Mesenchymal stem cell (in vitro differentiated cells and primary cell): ENCODE results near the gene TXNL4B.

Source experiments
- DNase-seq: peaks from one replicate; pipeline ENCODE4 v3.0.0-alpha.2; 2013
- H2AFZ ChIP-seq: one replicate; pipeline ENCODE4 v1.6.1; 2013; ENCODE audit warnings: low read depth, mild to moderate bottlenecking, control low read depth, inconsistent platforms, low read length, moderate library complexity
- H2AK5ac ChIP-seq: 2 replicates; pipeline ENCODE4 v1.6.1; 2013; ENCODE audit warnings: low read length, moderate library complexity, mild to moderate bottlenecking, inconsistent platforms; ENCODE audit not compliant: severe bottlenecking
- H2BK120ac ChIP-seq: one replicate; pipeline ENCODE4 v1.6.1; 2013; ENCODE audit warnings: low read depth, mild to moderate bottlenecking, inconsistent platforms, low read length, moderate library complexity
- H2BK12ac ChIP-seq, 2 experiments: one replicate each; pipeline ENCODE4 v1.6.1; 2013; ENCODE audit warnings: inconsistent platforms in 2 of 2, low read length in 2 of 2, mild to moderate bottlenecking in 2 of 2, moderate library complexity in 2 of 2, control low read depth in 1 of 2
- H2BK15ac ChIP-seq: one replicate; pipeline ENCODE4 v1.6.1; 2013; ENCODE audit warnings: mild to moderate bottlenecking, low read depth, inconsistent platforms; ENCODE audit not compliant: poor library complexity, severe bottlenecking
- H2BK5ac ChIP-seq: 2 replicates; pipeline ENCODE4 v1.6.1; 2013; ENCODE audit warnings: low read depth, mild to moderate bottlenecking, low read length, control low read depth, inconsistent platforms; ENCODE audit not compliant: poor library complexity, severe bottlenecking
- H3K14ac ChIP-seq, 2 experiments: one replicate each; pipeline ENCODE4 v1.6.1; 2013; ENCODE audit warnings: inconsistent platforms in 2 of 2, low read length in 2 of 2, control low read depth in 1 of 2, mild to moderate bottlenecking in 1 of 2, moderate library complexity in 1 of 2
- H3K18ac ChIP-seq, 2 experiments: one replicate each; pipeline ENCODE4 v1.6.1; 2013; ENCODE audit warnings: inconsistent platforms in 2 of 2, low read length in 2 of 2, control low read depth in 1 of 2, low read depth in 1 of 2, mild to moderate bottlenecking in 1 of 2
- H3K23ac ChIP-seq, 2 experiments: one replicate each; pipeline ENCODE4 v1.6.1; 2013; ENCODE audit warnings: inconsistent platforms in 2 of 2, low read length in 2 of 2, mild to moderate bottlenecking in 2 of 2, moderate library complexity in 2 of 2, control low read depth in 1 of 2
- H3K27ac ChIP-seq: 2 replicates; pipeline ENCODE4 v1.5.1; 2013; ENCODE audit warnings: mild to moderate bottlenecking, moderate library complexity, low read length, control low read depth, inconsistent platforms; ENCODE audit not compliant: poor library complexity, severe bottlenecking
- H3K27me3 ChIP-seq, 2 experiments: 2 replicates each; pipeline versions ENCODE4 v1.6.1 to v1.7.0; 2013; ENCODE audit warnings: low read length in 2 of 2, mild to moderate bottlenecking in 2 of 2, moderate library complexity in 2 of 2, control low read depth in 1 of 2, inconsistent platforms in 1 of 2; ENCODE audit not compliant: control insufficient read depth in 1 of 2, insufficient read depth in 1 of 2
- H3K36me3 ChIP-seq, 2 experiments: 2 replicates each; pipeline versions ENCODE4 v1.6.1 to v1.7.0; 2013; ENCODE audit warnings: low read length in 2 of 2, control low read depth in 1 of 2, inconsistent platforms in 1 of 2, low read depth in 1 of 2, mild to moderate bottlenecking in 1 of 2; ENCODE audit not compliant: insufficient read depth in 2 of 2, control insufficient read depth in 1 of 2
- H3K4ac ChIP-seq, 2 experiments: one replicate each; pipeline ENCODE4 v1.6.1; 2013; ENCODE audit warnings: inconsistent platforms in 2 of 2, low read length in 2 of 2, mild to moderate bottlenecking in 2 of 2, moderate library complexity in 2 of 2, control low read depth in 1 of 2, low read depth in 1 of 2
- H3K4me1 ChIP-seq: 2 replicates; pipeline ENCODE4 v1.6.1; 2013; ENCODE audit warnings: low read depth, low read length, control low read depth; ENCODE audit not compliant: control insufficient read depth, insufficient read depth
- H3K4me2 ChIP-seq: 2 replicates; pipeline ENCODE4 v1.6.1; 2013; ENCODE audit warnings: low read length, mild to moderate bottlenecking, inconsistent platforms; ENCODE audit not compliant: poor library complexity, severe bottlenecking
- H3K4me3 ChIP-seq, 2 experiments: 2 replicates each; pipeline versions ENCODE4 v1.5.1 to v1.7.0; 2013; ENCODE audit warnings: low read length in 2 of 2, mild to moderate bottlenecking in 2 of 2, control low read depth in 1 of 2, low read depth in 1 of 2; ENCODE audit not compliant: insufficient read depth in 1 of 2
- H3K79me1 ChIP-seq: replicated peaks from 2 replicates; pipeline ENCODE4 v1.6.1; 2013; ENCODE audit warnings: mild to moderate bottlenecking, control low read depth, low read length, inconsistent platforms; ENCODE audit not compliant: poor library complexity, severe bottlenecking
- H3K9ac ChIP-seq: 2 replicates; pipeline ENCODE4 v1.7.0; 2013; ENCODE audit warnings: mild to moderate bottlenecking, low read length, moderate library complexity
- H3K9me3 ChIP-seq: 2 replicates; pipeline ENCODE4 v1.7.0; 2013; ENCODE audit warnings: mild to moderate bottlenecking, low read length; ENCODE audit not compliant: control insufficient read depth
- H4K8ac ChIP-seq: one replicate; pipeline ENCODE4 v1.6.1; 2013; ENCODE audit warnings: inconsistent platforms, mild to moderate bottlenecking, low read length, moderate library complexity
- H4K91ac ChIP-seq: one replicate; pipeline ENCODE4 v1.6.1; 2013; ENCODE audit warnings: mild to moderate bottlenecking, low read length, inconsistent platforms
- WGBS: methylation state at CpG from one replicate; pipeline ENCODE4 v1.1.7; 2013; ENCODE audit warnings: mixed read lengths; 5-methylcytosine and 5-hydroxymethylcytosine counted together

TXNL4B gene

GRCh38 chr16:72050769-72051464 lies 42.5 kb downstream of the TXNL4B start:
- peak overlapping the region in 1 of 2 experiments; percentile 25 for H3K4me3 ChIP-seq
- no peak overlapping the region for H2AK5ac ChIP-seq
- no peak overlapping the region for H2BK5ac ChIP-seq
- no peak overlapping the region for H3K18ac ChIP-seq
- H3K27me3 ChIP-seq: no peaks in the 10 kb centered on the region
- no peak overlapping the region for H2BK12ac ChIP-seq
- no peak overlapping the region for H3K4me2 ChIP-seq
- no peak overlapping the region for H2AFZ ChIP-seq
- no peaks in the 10 kb centered on the region for H3K9me3 ChIP-seq
- H3K36me3 ChIP-seq: no peaks in the 10 kb centered on the region
- H3K9ac ChIP-seq: no peak overlapping the region
- H3K4ac ChIP-seq: no peak overlapping the region
- H3K4me1 ChIP-seq: no peaks in the 10 kb centered on the region
- H2BK120ac ChIP-seq: no peak overlapping the region
- H3K27ac ChIP-seq: no peak overlapping the region
- 91% methylated on average over 3 of the region's 4 CpGs for WGBS
- H2BK15ac ChIP-seq: no peak overlapping the region
- DNase-seq: no peak
- H4K8ac ChIP-seq: no peak overlapping the region
- H3K14ac ChIP-seq: no peak overlapping the region
- no peak overlapping the region for H4K91ac ChIP-seq
- no peak overlapping the region for H3K23ac ChIP-seq
- no peaks in the 10 kb centered on the region for H3K79me1 ChIP-seq

DNA sequence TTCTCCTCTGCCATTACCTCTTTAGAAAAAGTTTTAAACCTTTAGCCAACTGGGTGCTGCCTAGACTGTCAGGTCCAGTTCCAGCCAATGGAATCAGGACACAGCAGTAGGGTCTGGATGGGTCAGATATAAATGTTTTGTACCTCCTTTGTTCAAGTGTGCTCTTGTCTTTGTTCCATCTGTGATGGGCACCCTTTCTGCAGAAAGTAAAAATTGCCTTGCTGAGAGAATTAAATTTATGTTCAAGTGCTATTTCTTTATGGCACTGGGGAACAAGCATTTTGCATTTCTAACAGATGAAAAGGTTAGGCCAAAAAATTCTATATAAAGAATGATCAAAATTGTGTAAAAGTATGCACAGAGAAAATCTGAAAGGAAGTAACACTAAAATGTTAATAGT lies 44.3 kb downstream of the TXNL4B start:
- H2BK5ac ChIP-seq: no peak overlapping the region
- no peak overlapping the region for H3K9ac ChIP-seq
- H3K27ac ChIP-seq: no peak overlapping the region
- H4K8ac ChIP-seq: no peak overlapping the region
- no peaks in the 10 kb centered on the region for H3K9me3 ChIP-seq
- H3K4me1 ChIP-seq: no peaks in the 10 kb centered on the region
- no peaks in the 10 kb centered on the region for H3K36me3 ChIP-seq
- no peak overlapping the region for H2BK15ac ChIP-seq
- no peak overlapping the region for H2BK12ac ChIP-seq
- H3K18ac ChIP-seq: no peak overlapping the region
- H3K27me3 ChIP-seq: no peaks in the 10 kb centered on the region
- no peak overlapping the region for H4K91ac ChIP-seq
- no peak for DNase-seq
- H2AFZ ChIP-seq: no peak overlapping the region
- H3K4me3 ChIP-seq: no peak overlapping the region
- no peak overlapping the region for H3K23ac ChIP-seq
- no peak overlapping the region for H3K4me2 ChIP-seq
- H3K4ac ChIP-seq: no peak overlapping the region
- no peak overlapping the region for H2AK5ac ChIP-seq
- no peak overlapping the region for H2BK120ac ChIP-seq
- no peaks in the 10 kb centered on the region for H3K79me1 ChIP-seq
- no peak overlapping the region for H3K14ac ChIP-seq

DNA sequence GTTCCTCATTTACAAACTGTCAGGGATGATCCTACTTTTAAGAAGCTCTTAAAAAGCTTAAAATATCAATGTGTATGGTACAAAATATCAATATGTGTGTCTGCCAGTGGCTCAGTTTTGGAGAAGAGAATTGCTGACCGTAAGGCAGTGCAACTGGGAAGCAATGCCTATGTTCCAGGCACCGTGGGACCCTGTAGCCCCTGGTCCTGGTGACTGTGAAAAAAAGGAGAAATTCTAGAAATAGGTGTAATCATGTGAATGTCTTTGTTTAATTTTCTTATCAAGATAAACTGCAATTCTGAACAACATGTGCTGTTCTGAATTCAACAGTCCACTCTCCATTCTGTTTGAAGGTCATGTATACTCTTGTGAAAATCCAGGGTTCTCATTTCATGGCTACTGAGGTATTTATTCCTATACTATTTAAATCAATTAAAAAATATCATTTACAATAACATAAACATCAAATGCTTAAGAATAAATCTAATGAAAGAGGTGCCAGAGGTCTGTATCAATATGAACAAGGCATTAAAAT lies 48.5 kb downstream of the TXNL4B start:
- Histone ChIP-seq H3K9me3 (no peaks in the 10 kb centered on the region), H2BK120ac (no peak overlapping the region), H3K9ac (no peak overlapping the region), H2BK5ac (no peak overlapping the region), H4K91ac (no peak overlapping the region), H3K4me1 (no peaks in the 10 kb centered on the region), H2AFZ (no peak overlapping the region), H2BK15ac (no peak overlapping the region), H3K4ac (no peak overlapping the region), H3K18ac (no peak overlapping the region), H3K27ac (no peak overlapping the region), H3K36me3 (peaks cover 8 to 26% of the 10 kb centered on the region in 2 experiments), H2AK5ac (no peak overlapping the region), H3K79me1 (no peaks in the 10 kb centered on the region), H2BK12ac (no peak overlapping the region), H3K4me2 (no peak overlapping the region), H3K27me3 (no peaks in the 10 kb centered on the region), H3K4me3 (no peak overlapping the region), H3K23ac (no peak overlapping the region), H4K8ac (no peak overlapping the region), H3K14ac (no peak overlapping the region)
- DNase-seq: no peak
- WGBS: 76% methylated on average over 2 of the region's 2 CpGs

- Histone ChIP-seq H3K9ac (no peak overlapping the region), H2AK5ac (no peak overlapping the region)
- WGBS: 79% methylated on average over 4 of the region's 6 CpGs
Measured at GRCh38 chr16:72044296-72044695, 49.1 kb downstream of the TXNL4B start.

More at GRCh38 chr16:72044296-72044695, 49.1 kb downstream of the TXNL4B start:
- Histone ChIP-seq H3K4me2 (no peak overlapping the region), H2BK15ac (no peak overlapping the region), H2BK12ac (no peak overlapping the region), H3K79me1 (no peaks in the 10 kb centered on the region), H3K18ac (no peak overlapping the region), H2BK120ac (no peak overlapping the region), H3K4me3 (no peak overlapping the region), H3K4ac (no peak overlapping the region), H3K23ac (no peak overlapping the region), H2AFZ (no peak overlapping the region), H4K91ac (no peak overlapping the region), H2BK5ac (no peak overlapping the region), H3K9me3 (no peaks in the 10 kb centered on the region), H3K14ac (no peak overlapping the region), H3K4me1 (no peaks in the 10 kb centered on the region), H4K8ac (no peak overlapping the region), H3K27ac (no peak overlapping the region), H3K36me3 (peaks cover 8 to 26% of the 10 kb centered on the region in 2 experiments), H3K27me3 (no peaks in the 10 kb centered on the region)
- DNase-seq: no peak
